ENCODE data around the gene C3orf33.

The C3orf33 gene

GRCh38 chr3:155743606-155744005 lies 62.5 kb downstream of the C3orf33 start:
- in situ Hi-C loops (cut with MboI; ENCODE audit: low sequenced_read_pairs), result no loop called here

- in situ Hi-C loops (cut with MboI; ENCODE audit: low sequenced_read_pairs), result no loop called here
Measured at GRCh38 chr3:155742349-155742965, 63.6 kb downstream of the C3orf33 start.

GRCh38 chr3:155741603-155742002 lies 64.5 kb downstream of the C3orf33 start:
- in situ Hi-C loops (cut with MboI; ENCODE audit: low sequenced_read_pairs), result no loop called here

GRCh38 chr3:155741101-155741500 lies 65.0 kb downstream of the C3orf33 start:
- in situ Hi-C loops (cut with MboI; ENCODE audit: low sequenced_read_pairs), result no loop called here

GRCh38 chr3:155739154-155739553 lies 66.9 kb downstream of the C3orf33 start:
- in situ Hi-C loops (cut with MboI; ENCODE audit: low sequenced_read_pairs), result no loop called here

GRCh38 chr3:155738580-155739076 lies 67.5 kb downstream of the C3orf33 start:
- in situ Hi-C loops (cut with MboI; ENCODE audit: low sequenced_read_pairs), result no loop called here

- in situ Hi-C loops (cut with MboI; ENCODE audit: low sequenced_read_pairs), result no loop called here
Measured at GRCh38 chr3:155737844-155738460, 68.1 kb downstream of the C3orf33 start.

GRCh38 chr3:155736381-155736780 lies 69.7 kb downstream of the C3orf33 start:
- in situ Hi-C loops (cut with MboI; ENCODE audit: low sequenced_read_pairs), result no loop called here

- in situ Hi-C loops (cut with MboI; ENCODE audit: low sequenced_read_pairs), result no loop called here
Measured at GRCh38 chr3:155730843-155731242, 75.2 kb downstream of the C3orf33 start.

- in situ Hi-C loops (cut with MboI; ENCODE audit: low sequenced_read_pairs), result no loop called here
Measured at GRCh38 chr3:155727836-155728235, 78.2 kb downstream of the C3orf33 start.

- in situ Hi-C loops (cut with MboI; ENCODE audit: low sequenced_read_pairs), result no loop called here
Measured at GRCh38 chr3:155714295-155714718, 91.8 kb downstream of the C3orf33 start.

All from HL-60/S4 treated with retinoic acid at 250 ng/mL for 4 days and 3 days (cell line).